ENCODE results near the gene RNF128. TPM values are rescaled to one million over a fixed set of nuclear protein-coding genes. Genes with fewer than 3 reads are reported as not detected.

The RNF128 gene
- total RNA-seq, 1 donor from 2014 or later: not detected

GRCh38 chrX:106728337-106728736 is 1.8 kb downstream of the RNF128 start:
- ChIA-PET CTCF (no interaction called here), POLR2A (no interaction called here)
- no peak for TF ChIP-seq CTCF (IDR thresholded peaks at IDR 0.05)
- Mint-ChIP-seq H3K4me1 (peaks cover 4% of the 10 kb centered on the region), H3K36me3 (ENCODE audit: low read depth) (no peaks in the 10 kb centered on the region), H3K27ac (no peak overlapping the region), H3K9me3 (no peaks in the 10 kb centered on the region), H3K27me3 (peaks cover 17% of the 10 kb centered on the region), H3K4me3 (no peak overlapping the region)
- DNase-seq (no peak), ATAC-seq (ENCODE audit: low read depth) (no peak)
- intact Hi-C loops (cut with micrococcal nuclease): no loop called here

GRCh38 chrX:106730401-106730800 is 3.9 kb downstream of the RNF128 start:
- no peak overlapping the region for H3K27ac Mint-ChIP-seq
- CTCF ChIA-PET: no interaction called here
- POLR2A ChIA-PET: no interaction called here
- no peak for ATAC-seq (ENCODE audit: low read depth)
- no peaks in the 10 kb centered on the region for H3K9me3 Mint-ChIP-seq
- no peaks in the 10 kb centered on the region for H3K36me3 Mint-ChIP-seq (ENCODE audit: low read depth)
- TF ChIP-seq CTCF (IDR thresholded peaks at IDR 0.05): no peak
- no peak for DNase-seq
- H3K27me3 Mint-ChIP-seq: peaks cover 16% of the 10 kb centered on the region
- intact Hi-C loops (cut with micrococcal nuclease): no loop called here
- no peak overlapping the region for H3K4me3 Mint-ChIP-seq
- peaks cover 4% of the 10 kb centered on the region for H3K4me1 Mint-ChIP-seq

- no peak for ATAC-seq (ENCODE audit: low read depth)
- Mint-ChIP-seq H3K4me1 (no peaks in the 10 kb centered on the region), H3K27me3 (peaks cover 8% of the 10 kb centered on the region), H3K36me3 (ENCODE audit: low read depth) (no peaks in the 10 kb centered on the region), H3K4me3 (no peak overlapping the region), H3K27ac (no peak overlapping the region), H3K9me3 (no peaks in the 10 kb centered on the region)
- DNase-seq: no peak
- ChIA-PET POLR2A (no interaction called here), CTCF (no interaction called here)
- intact Hi-C loops (cut with micrococcal nuclease): no loop called here
- no peak for TF ChIP-seq CTCF (IDR thresholded peaks at IDR 0.05)
These were observed 5.1 kb downstream of the RNF128 start for GRCh38 chrX:106731590-106731989.

- no peaks in the 10 kb centered on the region for H3K36me3 Mint-ChIP-seq (ENCODE audit: low read depth)
- ChIA-PET CTCF (no interaction called here), POLR2A (no interaction called here)
- H3K27me3 Mint-ChIP-seq: no peaks in the 10 kb centered on the region
- DNase-seq (no peak), ATAC-seq (ENCODE audit: low read depth) (no peak)
- no peaks in the 10 kb centered on the region for H3K4me1 Mint-ChIP-seq
- no peak overlapping the region for H3K27ac Mint-ChIP-seq
- H3K4me3 Mint-ChIP-seq: no peak overlapping the region
- intact Hi-C loops (cut with micrococcal nuclease): no loop called here
- no peak for TF ChIP-seq CTCF (IDR thresholded peaks at IDR 0.05)
- no peaks in the 10 kb centered on the region for H3K9me3 Mint-ChIP-seq
These were observed 8.3 kb downstream of the RNF128 start for GRCh38 chrX:106734827-106735226.

- no peak for TF ChIP-seq CTCF (IDR thresholded peaks at IDR 0.05)
- no peak for ATAC-seq (ENCODE audit: low read depth)
- Mint-ChIP-seq H3K4me1 (no peaks in the 10 kb centered on the region), H3K27me3 (peaks cover 1% of the 10 kb centered on the region), H3K27ac (no peak overlapping the region), H3K4me3 (no peak overlapping the region), H3K9me3 (no peaks in the 10 kb centered on the region), H3K36me3 (ENCODE audit: low read depth) (no peaks in the 10 kb centered on the region)
- no peak for DNase-seq
- CTCF ChIA-PET: no interaction called here
- POLR2A ChIA-PET: no interaction called here
- intact Hi-C loops (cut with micrococcal nuclease): no loop called here
These were observed 13.8 kb downstream of the RNF128 start for GRCh38 chrX:106740193-106740780.

Measured in activated B cell treated with CpG ODN at 0.5 μM for 24 hours (primary cell).